ENCODE measurements around the gene CD3G. TPM values are rescaled to one million over a fixed set of nuclear protein-coding genes. Genes with fewer than 3 reads are reported as not detected.

CD3G gene
- 221 and 225 TPM in 2 replicates for total RNA-seq

DNA sequence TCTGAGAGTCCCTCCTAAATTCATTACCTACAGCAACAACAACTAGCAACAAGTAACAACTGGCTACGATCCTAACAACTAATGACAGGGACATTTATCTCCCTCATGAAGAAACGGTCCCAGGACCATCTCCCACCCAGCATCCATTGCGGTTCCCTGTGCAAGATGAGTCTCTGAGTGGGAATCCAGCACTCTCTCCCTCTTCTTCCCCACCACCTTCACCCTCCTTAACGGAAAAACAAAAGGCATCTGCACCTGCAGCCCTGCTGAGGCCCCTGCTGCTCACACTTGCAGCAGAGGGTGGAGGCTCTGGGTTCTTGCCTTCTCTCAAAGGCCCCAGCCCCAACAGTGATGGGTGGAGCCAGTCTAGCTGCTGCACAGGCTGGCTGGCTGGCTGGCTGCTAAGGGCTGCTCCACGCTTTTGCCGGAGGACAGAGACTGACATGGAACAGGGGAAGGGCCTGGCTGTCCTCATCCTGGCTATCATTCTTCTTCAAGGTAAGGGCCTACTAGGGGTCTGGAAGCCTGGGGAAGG lies at the start of gene CD3G:
CD3G (plus strand) TSS at position 364 of the 535 bp plus-strand sequence; CDS start at position 444, 80 bp downstream.
- intact Hi-C loops (cut with micrococcal nuclease), result loop anchor here (1.0 to 5.0 kb wide), 8 partner anchors 9 to 341 kb away; partner anchors contain the start of genes ATP5MG, KMT2A, MPZL3 and UBE4A

DNA sequence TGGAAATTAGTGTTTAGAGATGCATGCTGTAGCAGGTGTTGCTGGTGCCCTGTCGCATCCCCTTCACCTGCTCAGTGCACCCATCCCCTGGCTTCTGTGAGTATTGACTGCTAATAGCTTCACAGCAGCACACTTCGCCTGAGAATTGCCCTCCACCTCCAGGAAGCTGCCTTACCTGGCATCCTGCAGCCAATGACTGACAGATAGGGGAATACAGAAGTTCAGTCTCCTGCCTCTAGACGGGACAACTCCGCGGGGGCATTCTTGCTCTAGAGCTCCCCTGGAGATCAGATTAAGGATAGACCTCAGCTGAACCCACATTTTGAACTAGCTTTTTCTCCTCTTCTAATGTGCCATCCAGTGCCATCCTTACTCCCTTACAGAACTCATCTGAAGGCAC lies 48.9 kb upstream of the CD3G start:
- intact Hi-C loops (cut with micrococcal nuclease), result no loop called here

DNA sequence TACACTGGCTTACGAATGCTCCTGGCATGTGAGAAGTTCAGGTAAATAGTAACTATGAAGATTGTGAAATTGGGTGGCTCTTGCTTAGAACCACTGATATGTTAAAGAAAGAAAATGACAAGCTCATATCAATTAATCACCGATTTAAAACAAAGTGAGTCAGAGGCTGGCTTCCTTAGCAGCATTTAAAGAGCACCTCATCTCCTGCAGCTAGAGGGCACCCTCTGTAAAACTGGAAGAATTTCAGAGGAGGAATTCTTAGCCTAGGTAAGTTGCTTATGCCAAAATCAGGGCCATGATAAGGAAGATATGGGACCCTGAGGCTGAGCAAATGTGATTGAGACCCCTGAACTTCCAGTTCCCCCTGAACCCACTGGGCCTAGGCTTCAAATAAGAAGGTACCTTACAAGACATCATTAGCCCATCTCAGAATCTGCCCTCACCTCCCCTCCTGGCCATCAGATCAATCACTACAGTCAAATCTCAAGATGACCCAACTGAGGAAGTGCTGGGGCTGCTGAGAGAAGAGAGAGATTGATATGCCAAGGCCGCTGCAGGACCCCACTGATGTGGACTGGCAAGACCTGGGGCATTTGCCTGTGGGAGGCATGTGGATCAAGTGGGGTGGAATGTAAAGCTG lies 48.2 kb upstream of the CD3G start:
- intact Hi-C loops (cut with micrococcal nuclease), result loop anchor here (2.0 kb wide), 1 partner anchor 57 kb away; no protein-coding TSS in a partner anchor

DNA sequence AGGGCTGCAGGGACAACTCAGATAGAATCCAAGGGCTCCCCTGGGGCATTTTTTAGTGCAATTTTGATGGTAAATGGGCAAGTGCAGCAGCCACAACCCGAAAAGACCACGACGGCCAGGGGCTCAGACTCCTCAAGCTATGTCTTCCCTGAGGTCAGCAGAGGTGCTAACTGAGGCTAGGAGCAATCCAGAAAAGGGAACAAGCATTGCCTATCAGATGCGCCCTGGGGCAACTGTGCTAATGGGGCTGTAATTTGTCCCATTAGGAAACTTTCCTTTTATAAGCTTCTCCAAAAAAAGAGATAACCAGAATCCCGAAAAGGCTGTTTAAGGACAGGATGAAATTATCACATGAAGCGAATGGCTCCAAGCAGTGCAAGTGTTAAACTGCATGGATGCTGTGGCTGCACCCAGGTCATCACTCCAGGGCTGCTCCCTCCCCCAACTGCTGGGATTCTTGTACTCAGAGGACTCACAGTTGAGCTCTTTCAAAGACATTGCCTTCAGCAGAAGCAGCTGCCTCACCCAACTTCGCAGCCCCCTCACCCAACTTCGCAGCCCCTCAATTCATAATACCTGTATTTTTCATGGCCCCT lies 42.4 kb upstream of the CD3G start:
- intact Hi-C loops (cut with micrococcal nuclease), result loop anchor here (5.0 kb wide), 1 partner anchor 271 kb away; the partner anchor contains the start of gene ARCN1

DNA sequence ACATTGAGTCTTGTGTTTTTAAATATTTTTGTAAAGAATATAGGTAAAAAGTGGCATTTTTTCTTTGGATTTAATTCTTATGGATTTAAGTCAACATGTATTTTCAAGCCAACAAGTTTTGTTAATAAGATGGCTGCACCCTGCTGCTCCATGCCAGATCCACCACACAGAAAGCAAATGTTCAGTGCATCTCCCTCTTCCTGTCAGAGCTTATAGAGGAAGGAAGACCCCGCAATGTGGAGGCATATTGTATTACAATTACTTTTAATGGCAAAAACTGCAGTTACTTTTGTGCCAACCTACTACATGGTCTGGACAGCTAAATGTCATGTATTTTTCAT lies 39.9 kb upstream of the CD3G start:
- intact Hi-C loops (cut with micrococcal nuclease), result loop anchor here (5.0 kb wide), 1 partner anchor 268 kb away; the partner anchor contains the start of gene ARCN1

DNA sequence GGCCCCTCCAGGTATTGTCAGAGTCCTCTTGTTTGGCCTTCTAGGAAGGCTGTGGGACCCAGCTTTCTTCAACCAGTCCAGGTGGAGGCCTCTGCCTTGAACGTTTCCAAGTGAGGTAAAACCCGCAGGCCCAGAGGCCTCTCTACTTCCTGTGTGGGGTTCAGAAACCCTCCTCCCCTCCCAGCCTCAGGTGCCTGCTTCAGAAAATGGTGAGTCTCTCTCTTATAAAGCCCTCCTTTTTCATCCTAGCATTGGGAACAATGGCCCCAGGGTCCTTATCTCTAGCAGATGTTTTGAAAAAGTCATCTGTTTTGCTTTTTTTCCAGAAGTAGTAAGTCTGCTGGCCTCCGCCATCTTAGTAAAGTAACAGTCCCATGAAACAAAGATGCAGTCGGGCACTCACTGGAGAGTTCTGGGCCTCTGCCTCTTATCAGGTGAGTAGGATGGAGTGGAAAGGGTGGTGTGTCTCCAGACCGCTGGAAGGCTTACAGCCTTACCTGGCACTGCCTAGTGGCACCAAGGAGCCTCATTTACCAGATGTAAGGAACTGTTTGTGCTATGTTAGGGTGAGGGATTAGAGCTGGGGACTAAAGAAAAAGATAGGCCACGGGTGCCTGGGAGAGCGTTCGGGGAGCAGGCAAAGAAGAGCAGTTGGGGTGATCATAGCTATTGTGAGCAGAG lies 39.4 kb upstream of the CD3G start, which contains the start of gene CD3E:
CD3E (plus strand) TSS at position 163 of the 681 bp plus-strand sequence; CDS start at position 386, 223 bp downstream.
- intact Hi-C loops (cut with micrococcal nuclease), result loop anchor here (1.0 to 5.0 kb wide), 4 partner anchors 34 to 268 kb away; partner anchors contain the start of genes ARCN1, CD3D and JAML

DNA sequence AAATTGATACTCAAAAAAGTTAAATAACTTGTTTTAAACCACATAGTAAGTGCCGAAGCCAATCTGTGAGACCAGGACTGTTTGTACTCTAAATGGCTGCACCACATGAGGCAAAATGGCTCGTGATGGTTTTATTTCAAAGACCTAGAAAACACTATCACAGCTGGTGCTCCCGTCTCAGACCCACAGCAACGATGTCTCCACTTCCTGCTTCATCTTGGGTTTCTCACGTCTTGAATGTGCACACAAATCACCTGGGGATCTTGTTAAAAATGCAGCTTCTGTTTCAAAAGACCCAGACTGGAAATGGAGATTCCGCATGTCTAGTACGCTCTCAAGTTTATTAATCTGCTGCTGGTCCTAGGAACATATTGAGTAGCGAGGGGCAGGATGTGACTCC lies 38.4 kb upstream of the CD3G start:
- intact Hi-C loops (cut with micrococcal nuclease), result loop anchor here (1.0 to 5.0 kb wide), 3 partner anchors 33 to 78 kb away; partner anchors contain the start of genes CD3D and JAML

DNA sequence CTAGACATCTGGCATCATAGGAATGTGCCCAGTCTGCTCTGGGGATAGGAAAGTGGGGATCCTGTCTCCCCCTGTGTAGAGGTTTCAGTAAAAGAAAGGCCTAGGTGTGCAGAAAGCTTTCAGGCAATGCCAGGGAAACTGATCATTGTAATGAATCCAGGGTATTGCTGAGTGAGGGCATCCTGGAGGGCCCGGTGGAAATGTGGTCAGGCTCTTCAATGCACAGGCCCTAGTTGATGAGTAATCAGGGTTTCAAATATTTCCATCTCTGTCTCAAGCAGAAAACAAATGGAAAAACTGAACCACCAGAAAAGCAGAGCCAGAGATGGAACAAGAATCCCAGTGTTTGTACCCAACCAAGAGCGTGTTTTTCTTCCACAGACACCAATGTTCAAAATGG lies 37.6 kb upstream of the CD3G start:
- intact Hi-C loops (cut with micrococcal nuclease), result loop anchor here (5.0 kb wide), 1 partner anchor 79 kb away; the partner anchor contains the start of gene JAML

DNA sequence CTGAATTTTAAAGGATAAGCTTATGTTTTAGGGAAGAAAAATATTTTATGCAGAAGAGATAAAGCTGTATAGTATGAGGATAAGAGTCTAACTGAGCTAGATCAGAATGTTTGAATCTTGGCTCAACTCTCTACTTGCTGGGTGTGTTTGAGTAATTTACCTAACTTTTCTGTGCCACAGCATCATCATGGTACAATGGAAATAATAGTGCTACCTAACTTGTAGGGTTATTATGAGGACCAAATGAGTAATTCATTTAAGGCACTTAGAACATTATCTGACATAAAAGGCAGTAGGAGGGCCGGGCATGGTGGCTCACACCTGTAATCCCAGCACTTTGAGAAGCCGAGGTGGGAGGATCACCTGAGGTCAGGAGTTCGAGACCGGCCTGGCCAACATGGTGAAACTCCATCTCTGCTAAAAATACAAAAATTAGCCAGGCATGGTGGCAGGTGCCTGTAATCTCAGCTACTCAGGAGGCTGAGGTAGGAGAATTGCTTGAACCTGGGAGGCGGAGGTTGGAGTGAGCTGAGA lies 35.1 kb upstream of the CD3G start:
- intact Hi-C loops (cut with micrococcal nuclease), result loop anchor here (5.0 kb wide), 1 partner anchor 82 kb away; the partner anchor contains the start of gene JAML

DNA sequence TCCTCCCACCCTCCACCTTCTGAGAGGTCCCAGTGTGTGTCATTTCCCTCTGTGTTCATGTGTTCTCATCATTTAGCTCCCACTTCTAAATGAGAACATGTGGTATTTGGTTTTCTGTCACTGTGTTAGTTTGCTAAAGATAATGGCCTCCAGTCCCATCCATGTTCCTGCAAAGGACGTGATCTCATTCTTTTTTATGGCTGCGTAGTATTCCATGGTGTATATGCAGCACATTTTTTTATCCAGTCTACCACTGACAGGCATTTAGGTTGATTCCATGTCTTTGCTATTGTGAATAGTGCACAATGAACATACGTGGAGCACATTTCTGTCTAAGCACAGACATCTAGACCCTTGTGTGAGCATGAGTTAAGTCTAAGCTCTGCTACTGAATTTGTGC lies 33.9 kb upstream of the CD3G start:
- intact Hi-C loops (cut with micrococcal nuclease), result no loop called here

DNA sequence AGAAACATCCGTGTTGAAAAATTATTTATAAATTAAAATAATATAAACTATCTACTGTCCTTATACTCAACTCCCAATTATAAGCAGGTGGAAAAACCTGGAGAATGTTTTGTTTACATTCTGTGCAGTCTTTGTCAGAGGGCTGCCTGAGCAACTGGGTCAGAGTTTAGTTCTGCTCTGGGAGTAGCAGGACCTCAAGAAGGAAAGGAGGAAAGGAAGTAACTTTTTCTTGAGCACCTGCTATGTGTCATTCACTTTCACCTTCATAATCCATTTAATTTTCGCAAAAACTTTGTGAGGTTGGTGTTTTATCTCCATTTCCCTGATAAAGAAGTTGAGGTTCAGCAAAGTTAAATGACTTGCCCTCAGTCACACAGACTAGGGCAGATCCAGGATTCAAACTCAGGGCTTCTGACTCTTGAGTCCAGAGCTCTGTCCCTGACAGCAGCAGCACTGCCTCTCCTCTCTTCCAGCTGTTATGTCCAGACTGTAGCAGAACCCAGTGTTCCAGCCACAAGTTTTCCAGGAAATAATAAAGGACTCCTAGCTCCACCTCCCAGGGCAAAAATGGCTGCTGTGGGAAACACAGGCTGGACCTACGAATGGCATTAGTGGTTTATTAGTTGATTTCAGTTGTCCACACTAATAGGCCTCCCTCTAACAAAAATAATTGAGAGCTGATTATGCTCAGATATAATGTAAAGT lies 33.2 kb upstream of the CD3G start:
- intact Hi-C loops (cut with micrococcal nuclease), result no loop called here

DNA sequence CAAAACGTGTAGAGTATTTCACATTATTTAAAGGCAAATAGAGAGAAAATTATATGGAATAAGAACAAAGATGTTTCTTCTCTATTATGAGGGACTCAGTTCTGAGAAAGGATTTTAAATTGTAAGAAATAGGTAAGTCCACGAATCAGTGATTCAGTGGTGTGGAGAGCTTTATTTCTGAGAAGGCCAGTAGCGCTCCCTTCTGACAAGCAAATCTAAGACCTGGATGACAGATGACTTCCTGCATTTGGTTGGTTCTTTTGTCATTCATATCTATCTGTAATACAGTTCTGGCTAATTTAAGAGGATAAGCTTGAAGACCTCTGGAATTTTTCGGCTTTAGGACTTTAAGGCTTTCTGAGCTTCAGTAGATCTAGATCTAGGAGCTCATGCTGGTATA lies 32.6 kb upstream of the CD3G start:
- intact Hi-C loops (cut with micrococcal nuclease), result no loop called here

DNA sequence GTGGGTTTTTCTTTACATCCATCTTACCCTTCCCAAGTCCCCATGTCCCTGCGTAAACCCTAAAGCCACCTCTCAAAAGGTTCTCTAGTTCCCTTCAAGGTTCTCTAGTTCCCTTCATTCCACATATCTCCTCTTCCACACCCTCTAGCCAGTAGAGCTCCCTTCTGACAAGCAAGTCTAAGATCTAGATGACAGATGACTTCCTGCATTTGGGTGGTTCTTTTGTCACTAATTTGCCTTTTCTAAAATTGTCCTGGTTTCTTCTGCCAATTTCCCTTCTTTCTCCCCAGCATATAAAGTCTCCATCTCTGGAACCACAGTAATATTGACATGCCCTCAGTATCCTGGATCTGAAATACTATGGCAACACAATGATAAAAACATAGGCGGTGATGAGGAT lies 31.8 kb upstream of the CD3G start:
- intact Hi-C loops (cut with micrococcal nuclease), result no loop called here

DNA sequence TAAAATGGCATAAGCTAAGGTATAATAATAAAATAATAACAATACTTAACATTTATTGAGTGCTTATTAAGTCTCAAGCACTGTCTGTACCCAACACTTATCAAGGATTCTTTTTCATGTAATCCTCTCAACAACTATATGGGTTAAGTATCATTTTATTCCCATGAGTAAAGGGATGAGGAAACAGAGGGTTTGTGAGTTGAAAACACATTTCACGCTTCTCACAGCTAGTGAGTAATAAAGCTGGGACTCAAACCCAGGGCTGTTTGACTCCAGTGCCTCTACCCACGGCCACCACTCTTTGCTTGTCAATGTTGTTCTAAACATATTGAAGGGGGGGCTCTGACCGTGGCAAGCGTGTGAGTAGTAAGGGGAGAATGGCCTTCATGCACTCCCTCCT lies 30.9 kb upstream of the CD3G start:
- intact Hi-C loops (cut with micrococcal nuclease), result no loop called here

DNA sequence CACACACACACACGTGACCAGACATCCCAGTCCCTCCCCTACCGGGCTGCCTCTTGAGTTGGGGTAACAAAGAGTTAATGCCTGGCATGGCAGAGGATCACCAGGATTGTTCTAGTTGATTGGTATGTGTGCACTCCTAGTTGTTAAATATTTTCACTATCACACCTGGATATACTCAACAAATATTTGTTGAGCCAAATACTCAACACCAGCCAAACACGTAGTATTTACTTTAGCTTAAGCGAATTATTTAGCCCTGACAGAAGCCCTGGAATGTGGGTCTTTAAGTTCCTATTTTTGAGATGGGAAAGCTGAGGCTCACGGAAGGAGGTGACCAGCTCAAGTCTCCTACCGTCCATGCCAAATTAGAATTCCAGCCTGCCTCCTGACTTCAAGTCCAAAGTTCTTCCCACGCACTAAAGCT lies 29.1 kb upstream of the CD3G start:
- intact Hi-C loops (cut with micrococcal nuclease), result no loop called here

DNA sequence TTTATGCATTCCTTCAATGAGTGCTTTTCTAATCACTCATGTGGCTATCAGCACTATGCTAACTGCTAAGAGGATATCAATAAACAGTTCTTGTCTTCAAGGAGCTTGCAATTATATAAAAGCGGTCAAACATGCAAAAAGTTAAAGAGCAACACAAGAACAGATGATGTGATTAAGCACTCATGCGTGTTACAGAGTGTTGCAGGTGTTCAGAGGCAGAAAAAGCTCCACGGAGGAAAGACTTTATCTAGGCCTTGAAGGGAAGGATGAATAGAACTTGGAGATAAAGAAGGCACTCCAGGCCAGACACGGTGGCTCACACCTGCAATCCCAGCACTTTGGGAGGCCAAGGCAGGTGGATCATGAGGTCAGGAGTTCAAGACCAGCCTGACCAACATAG lies 26.0 kb upstream of the CD3G start:
- intact Hi-C loops (cut with micrococcal nuclease), result no loop called here

DNA sequence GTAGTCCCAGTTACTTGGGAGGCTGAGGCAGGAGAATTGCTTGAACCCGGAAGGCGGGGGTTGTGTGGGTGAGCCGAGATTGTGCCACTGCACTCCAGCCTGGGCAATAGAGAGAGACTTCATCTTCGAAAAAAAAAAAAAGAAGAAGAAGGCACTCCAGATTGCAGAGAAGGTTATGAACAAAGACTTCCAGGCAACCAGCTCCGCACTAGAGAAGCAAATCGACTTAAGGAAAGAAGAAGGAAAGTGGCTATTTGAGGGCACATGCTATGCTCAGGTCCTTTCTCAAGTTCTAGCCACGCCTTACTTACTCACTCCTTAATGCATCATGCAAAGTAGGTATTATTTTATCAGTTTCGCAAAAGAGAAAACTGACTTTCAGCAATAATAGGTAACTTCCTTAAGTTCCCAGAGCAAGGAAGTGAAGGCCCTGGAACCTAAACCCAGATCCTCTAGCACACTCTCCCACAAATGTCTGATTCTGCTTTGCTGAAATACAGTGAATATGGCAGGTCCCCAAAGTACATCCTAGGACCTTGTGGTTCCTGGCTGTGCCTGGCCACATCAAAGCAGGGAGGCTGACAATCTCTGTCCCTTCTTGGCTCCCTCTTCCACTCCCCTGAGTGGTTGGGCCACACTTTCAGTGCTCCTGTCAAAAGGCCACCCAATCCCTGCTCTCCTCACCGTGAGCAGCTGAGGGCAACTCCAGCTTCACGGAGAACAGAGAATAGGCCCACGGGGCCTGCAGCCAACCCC lies 25.4 kb upstream of the CD3G start:
- intact Hi-C loops (cut with micrococcal nuclease), result no loop called here

DNA sequence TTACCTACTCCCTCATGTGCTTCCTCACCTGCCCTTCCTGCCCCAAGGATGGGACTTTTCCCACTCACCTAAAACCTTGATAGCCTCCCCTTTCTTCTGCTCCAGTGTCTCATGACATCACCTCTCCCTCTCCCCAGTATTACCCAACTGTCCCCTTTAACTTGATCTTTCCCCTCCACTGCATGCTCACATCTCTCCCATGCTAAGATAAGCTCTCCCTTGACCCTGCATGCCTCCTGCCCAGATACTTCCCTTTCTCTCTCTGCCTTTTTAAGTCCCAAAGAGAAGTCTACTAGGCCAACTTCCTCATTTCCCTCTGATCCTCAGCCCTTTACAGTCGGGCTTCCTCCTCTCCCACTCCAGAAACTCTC lies 24.8 kb upstream of the CD3G start:
- intact Hi-C loops (cut with micrococcal nuclease), result no loop called here

DNA sequence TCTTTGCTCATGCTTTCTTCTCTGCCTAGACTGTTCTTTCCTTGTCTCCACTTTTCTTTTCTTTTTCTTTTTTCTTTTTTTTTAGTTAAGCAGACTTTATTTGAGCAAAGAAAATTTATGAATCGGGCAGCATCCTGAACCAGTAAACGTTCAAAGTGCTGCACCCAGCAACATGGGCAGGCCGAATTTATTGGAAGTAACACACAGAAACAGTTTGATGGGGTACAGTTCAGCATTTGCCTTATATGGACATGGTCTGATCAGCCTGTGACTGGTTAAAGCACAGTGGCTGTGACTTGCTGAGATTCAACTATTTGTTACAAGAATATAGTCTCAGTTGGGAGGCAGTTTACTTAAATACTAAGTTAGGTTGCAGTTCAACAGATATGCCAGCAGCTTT lies 23.6 kb upstream of the CD3G start:
- intact Hi-C loops (cut with micrococcal nuclease), result no loop called here

DNA sequence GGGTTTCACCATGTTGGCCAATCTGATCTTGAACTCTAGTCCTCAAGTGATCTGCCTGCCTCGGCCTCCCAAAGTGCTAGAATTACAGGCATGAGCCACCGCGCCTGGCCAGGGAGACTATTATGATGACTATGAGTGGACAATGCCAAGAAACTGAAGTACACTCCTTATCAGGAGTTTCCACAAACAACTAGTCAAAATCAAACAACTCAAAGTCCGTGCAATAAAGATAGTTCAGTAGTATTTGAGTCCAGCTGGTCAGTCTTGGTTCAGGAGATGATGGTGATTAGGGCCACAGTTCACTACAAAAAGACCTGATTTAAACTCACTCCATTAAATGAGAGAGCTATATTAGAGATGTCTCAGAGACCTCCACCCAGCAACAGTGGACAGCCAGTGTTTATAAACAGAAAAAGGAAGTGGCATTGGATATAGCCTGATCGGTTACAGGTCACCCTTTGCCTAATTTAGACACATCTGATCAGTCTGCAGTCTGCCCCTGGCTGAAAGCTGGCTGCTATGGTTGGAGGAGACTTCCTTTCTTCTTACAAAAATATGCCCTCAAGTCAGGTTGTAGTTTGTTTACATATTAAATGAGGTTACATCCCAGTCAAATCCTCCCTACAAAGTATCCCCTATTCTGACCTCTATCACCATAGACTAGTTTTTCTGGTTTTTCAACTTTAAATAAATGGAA lies 22.6 kb upstream of the CD3G start:
- intact Hi-C loops (cut with micrococcal nuclease), result no loop called here

Measured in T-helper 2 cell treated with Interferon-gamma antibody and Interleukin-4, amounts not matched to agents 100 ng/mL and 5 ng/mL, for 36 hours (primary cell).